ENCODE results near the gene WDR55. TPM values are rescaled to one million over a fixed set of nuclear protein-coding genes. Genes with fewer than 3 reads are reported as not detected.
A peak's percentile ranks its signal among the peaks of the same experiment; 100 is the strongest.

Gene WDR55
- total and polyA plus RNA-seq, 11 donors = 9.6 to 19.3 (median 12.2) TPM

GRCh38 chr5:140633501-140633900 is 31.2 kb upstream of the WDR55 start:
- TF ChIP-seq CTCF (IDR thresholded peaks at IDR 0.05) = no peak
- no peak for TF ChIP-seq POLR2A (IDR thresholded peaks at IDR 0.05)
- WGBS, 4 donors = 93 to 97% (median 95%) methylated on average over 2 of the region's 2 CpGs
- Histone ChIP-seq H3K27me3 (no peaks in the 10 kb centered on the region), H3K27ac (peak overlapping the region in 9 of 12 donors; percentile 53 to 95 (median 71)), H3K4me1 (peaks cover 0 to 44% (median 17%) of the 10 kb centered on the region in 12 donors), H3K9me3 (peaks cover 0 to under 1% (median 0%) of the 10 kb centered on the region in 12 donors), H3K36me3 (peaks cover 0 to 3% (median 0%) of the 10 kb centered on the region in 9 donors), H3K4me3 (peak overlapping the region in 9 of 12 donors; percentile 54 to 67 (median 61))
- intact Hi-C loops (cut with DNase I) = loop anchor here in 6 of 10 donors (2.0 to 10.0 kb wide), 5 partner anchors 63 to 259 kb away; partner anchors contain the start of genes APBB3 (in 2 of the 6), SLC35A4 (in 2 of the 6) and ANKHD1 (in 1 of the 6)
- ATAC-seq (no peak), DNase-seq (no peak)

- peaks cover 0 to 3% (median 0%) of the 10 kb centered on the region in 9 donors for H3K36me3 ChIP-seq
- H3K27ac ChIP-seq = peak overlapping the region in 4 of 12 donors; percentile 23 to 95 (median 57)
- H3K9me3 ChIP-seq = no peaks in the 10 kb centered on the region
- TF ChIP-seq POLR2A (IDR thresholded peaks at IDR 0.05) (no peak), CTCF (IDR thresholded peaks at IDR 0.05) (no peak)
- intact Hi-C loops (cut with DNase I) = loop anchor here in 5 of 10 donors (5.0 to 10.0 kb wide), 3 partner anchors 72 to 259 kb away; partner anchors contain the start of genes ANKHD1 (in 1 of the 5), APBB3 (in 1 of the 5) and SLC35A4 (in 1 of the 5)
- no peak for ATAC-seq
- no peaks in the 10 kb centered on the region for H3K27me3 ChIP-seq
- peak overlapping the region in 4 of 12 donors; percentile 7 to 67 (median 62) for H3K4me3 ChIP-seq
- peaks cover 0 to 48% (median 21%) of the 10 kb centered on the region in 12 donors for H3K4me1 ChIP-seq
- 67 to 81% (median 69%) methylated on average over 3 of the region's 3 CpGs for WGBS, 4 donors
- no peak for DNase-seq
Observed at GRCh38 chr5:140634103-140634502, 30.6 kb upstream of the WDR55 start.

- H3K9me3 ChIP-seq = no peaks in the 10 kb centered on the region
- intact Hi-C loops (cut with DNase I) = loop anchor here in 9 of 10 donors (5.0 to 10.0 kb wide), 6 partner anchors 68 to 263 kb away; partner anchors contain the start of genes EIF4EBP3 (in 4 of the 9) and ANKHD1 (in 2 of the 9)
- 89 to 92% (median 90%) methylated on average over 7 to 8 of the region's 8 CpGs for WGBS, 4 donors
- DNase-seq = no peak
- H3K27ac ChIP-seq = no peak overlapping the region
- peaks cover 0 to 3% (median 0%) of the 10 kb centered on the region in 9 donors for H3K36me3 ChIP-seq
- H3K27me3 ChIP-seq = no peaks in the 10 kb centered on the region
- no peak for TF ChIP-seq POLR2A (IDR thresholded peaks at IDR 0.05)
- peak in 1 of 12 donors; percentile 4 for TF ChIP-seq CTCF (IDR thresholded peaks at IDR 0.05)
- ATAC-seq = no peak
- H3K4me3 ChIP-seq = no peak overlapping the region
- H3K4me1 ChIP-seq = peaks cover 0 to 58% (median 30%) of the 10 kb centered on the region in 12 donors
Observed at GRCh38 chr5:140635291-140636257, 29.1 kb upstream of the WDR55 start.
